Globus pallidus (tissue), 1 donor: ENCODE results near the gene OSTF1.

Source experiments
- DNase-seq: peaks from one replicate; pipeline ENCODE4 v3.0.0-alpha.2; 2015; ENCODE audit warnings: low spot score

Gene OSTF1

DNA sequence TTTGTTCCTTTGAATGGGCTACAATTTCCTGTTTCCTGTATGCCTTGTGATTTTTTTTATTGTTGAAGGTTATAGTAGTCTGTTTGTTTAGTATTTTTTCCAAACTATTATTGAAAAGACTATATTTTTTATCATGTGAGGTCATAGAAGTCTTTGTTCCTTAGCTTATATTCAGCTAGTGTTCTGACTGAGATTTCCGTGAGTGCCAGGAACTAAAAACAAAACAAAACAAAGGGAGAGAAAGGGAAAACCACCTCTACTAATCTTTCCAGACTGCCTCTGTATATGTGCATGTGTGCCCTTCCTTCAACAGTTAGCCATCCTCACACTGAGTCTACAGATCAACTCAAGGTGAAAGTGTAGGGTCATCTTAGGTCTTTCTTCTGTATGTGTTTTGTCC is 79.0 kb downstream of the OSTF1 start:
- DNase-seq = no peak

DNA sequence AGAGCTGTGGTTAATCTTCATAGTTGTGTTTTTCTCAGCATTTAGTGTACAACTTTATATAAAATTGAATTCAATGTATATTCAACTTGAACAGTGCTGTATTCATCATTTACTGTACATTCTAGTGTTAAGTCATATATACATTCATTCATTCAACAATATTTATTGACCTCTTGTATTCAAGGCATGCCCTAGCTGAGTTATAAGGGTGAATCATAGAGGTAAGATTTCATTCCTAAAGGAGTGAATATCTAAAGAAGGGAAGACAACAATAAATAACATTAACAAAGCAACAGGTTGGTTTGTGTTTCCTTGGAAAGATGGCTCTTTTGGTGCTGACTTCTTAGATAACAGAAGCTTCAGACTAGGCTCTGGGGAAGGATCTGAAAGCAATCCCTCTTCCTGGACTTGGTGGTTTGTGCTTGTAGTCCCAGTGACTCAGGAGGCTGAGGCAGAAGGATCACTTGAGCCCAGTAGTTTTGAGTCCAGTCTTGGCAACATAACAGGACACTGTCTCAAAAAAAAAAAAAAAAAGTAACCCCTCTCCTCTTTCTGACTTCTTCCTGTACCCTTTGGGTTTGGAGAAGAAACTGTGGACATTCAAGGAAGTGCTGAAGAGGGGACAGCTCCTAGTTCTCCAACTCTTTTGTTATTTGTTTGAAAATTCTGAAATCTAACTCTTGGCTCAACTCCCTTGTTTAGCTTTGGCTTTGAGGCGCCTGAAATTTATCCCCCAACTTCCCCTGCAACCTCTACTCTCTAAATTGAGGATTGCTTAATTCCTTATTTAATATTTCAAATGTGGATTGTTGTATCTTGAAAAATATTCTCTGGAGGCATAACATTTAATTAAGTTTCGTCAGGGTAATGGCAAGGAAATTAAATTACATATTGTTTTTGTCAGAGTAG is 80.2 kb downstream of the OSTF1 start:
- no peak for DNase-seq

DNA sequence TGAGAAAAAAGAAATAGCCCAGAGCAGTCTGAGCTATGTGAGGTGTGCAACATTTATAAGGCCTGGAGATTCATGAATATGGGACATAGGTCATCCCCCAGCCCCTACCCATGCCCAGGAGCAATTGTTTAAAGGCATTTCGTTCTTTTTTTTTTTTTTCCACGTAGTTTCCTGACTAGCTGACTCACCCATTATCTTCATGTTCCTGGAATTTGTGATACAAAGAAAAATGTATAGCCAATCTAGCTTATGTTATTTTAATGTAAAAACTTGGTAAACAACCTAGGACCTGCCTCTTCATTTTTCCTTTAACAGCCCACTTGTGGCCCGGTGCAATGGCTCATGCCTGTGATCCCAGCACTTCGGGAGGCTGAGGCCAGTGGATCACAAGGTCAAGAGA is 81.3 kb downstream of the OSTF1 start:
- DNase-seq = no peak

DNA sequence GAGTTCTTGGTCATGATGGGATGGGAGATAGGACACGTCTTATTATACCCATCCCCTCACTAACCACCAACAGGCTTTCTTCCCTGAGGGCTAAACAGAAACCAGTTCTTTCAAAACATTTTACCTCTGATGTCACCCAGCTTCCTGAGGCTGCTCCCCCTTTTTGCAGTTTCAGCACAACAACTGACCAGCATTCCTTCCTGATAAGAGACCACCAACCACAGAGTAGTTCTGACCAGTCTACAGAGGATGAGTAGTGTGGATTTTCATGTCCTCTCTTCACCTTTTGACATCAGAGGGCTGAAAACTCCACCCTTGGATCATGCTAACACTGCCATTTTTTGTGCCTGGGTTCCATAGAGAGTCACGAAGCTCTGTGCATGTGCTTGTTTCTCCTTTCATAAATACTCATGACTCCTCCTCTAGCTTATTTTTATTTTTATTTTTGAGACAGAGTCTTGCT is 82.6 kb downstream of the OSTF1 start:
- DNase-seq = no peak

DNA sequence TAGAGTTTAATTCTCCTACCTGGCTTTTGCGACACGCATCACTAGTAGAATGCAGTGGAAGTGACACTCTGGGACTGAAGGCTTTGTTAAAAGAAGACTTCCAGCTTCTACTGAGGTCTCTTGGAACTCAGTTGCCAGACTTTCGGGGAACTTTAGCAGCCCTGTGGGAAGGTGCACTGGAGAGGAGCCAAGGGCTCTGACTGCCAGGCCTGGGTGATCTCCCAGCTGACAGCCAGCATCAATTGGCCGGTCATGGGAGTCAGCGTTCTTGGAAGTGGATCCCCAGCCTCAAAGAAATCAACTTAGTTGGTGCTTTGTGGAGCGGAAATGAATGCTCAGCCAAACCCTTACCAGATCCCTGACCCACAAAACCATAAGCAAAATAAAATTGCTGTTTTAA is 87.1 kb downstream of the OSTF1 start:
- DNase-seq = no peak

DNA sequence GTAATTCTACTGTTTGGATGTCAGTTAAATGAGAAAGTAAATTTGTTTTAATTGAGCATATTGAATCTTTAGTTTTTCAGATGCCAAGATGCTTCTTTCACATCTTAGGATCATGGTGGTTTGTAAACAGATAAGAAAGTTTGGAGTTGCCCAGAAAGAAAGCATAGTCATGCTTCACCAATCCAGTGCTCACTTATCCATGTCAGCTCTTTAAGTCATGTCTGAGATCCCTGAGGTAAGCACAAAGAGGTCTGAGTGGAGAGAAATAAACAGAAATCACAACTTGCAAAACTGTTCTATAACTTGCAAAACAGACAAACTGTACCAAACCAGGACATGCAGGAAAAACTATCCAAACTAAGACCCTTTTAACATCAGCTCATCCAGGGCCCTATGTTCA is 87.7 kb downstream of the OSTF1 start:
- no peak for DNase-seq

DNA sequence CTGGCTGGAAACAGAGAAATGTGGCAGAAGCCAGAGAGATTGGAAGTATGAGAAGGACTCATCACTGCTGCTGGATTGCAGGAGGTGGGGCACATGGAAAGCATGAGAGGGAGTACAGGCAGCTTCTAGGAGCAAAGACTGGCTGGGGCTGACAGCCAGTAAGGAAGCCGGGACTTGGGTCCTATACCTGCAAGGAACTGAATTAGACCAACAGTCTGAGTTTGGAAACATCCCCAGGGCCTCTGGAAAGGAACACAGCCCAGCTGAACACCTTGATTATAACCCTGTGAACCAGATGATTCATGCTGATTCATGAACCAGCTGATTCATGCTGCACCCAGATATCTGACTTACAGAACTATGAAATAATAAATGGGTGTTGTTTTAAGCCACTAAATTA is 93.4 kb downstream of the OSTF1 start:
- DNase-seq = no peak

DNA sequence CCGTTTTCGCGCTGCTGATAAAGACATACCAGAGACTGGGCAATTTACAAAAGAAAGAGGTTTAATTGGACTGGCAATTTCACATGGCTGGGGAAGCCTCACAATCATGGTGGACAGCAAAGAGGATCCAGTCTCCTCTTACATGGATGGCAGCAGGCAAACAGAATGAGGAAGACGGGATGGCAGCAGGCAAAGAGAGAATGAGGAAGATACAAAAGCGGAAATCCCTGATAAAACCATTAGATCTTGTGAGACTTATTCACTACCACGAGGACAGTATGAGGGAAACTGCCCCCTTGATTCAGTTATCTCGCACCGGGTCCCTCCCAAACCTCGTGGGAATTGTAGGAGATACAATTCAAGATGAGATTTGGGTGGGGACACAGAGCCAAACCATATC is 95.0 kb downstream of the OSTF1 start:
- no peak for DNase-seq

DNA sequence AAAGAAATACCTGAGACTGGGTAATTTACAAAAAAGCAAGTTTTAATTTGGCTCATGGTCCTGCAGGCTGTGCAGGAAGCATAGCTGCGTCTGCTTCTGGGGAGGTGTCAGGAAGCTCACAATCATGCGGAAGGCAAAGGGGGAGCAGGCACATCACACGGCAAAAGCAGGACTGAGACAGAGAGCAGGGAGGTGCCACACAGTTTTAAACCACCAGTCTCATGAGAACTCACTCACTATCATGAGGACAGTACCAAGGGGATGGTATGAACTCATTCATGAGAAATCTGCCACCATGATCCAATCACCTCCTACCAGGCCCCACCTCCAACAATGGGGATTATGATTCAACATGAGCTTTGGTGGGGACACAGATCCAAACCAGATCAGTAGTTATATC is 96.2 kb downstream of the OSTF1 start:
- DNase-seq = no peak

DNA sequence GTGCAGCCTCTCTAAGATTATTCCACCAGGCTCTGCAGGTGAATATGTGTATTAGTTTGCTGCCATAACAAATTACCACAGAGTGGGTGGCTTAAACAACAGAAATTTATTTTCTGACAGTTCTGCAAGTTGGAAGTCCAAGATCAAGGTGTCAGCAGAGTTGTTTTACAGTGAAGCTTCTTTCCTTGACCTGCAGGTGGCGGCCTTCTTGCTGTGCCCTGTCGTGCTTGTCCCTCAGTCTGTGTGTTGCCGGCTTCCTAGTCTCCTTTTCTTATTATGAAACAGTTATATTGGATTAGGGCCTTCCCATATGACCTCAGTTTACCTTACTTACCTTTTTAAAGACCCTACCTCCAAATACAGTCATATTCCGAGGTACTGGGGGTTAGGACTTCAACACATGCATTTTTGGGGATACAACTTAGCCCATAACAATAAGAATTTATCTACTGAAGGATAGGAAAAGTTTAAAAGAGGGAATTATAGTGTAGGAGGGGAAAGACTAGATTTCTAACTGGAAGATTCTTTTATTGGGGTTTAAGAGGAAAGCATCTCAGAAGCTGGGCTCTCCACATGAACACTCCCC is 97.4 kb downstream of the OSTF1 start:
- peak; percentile 21 for DNase-seq

DNA sequence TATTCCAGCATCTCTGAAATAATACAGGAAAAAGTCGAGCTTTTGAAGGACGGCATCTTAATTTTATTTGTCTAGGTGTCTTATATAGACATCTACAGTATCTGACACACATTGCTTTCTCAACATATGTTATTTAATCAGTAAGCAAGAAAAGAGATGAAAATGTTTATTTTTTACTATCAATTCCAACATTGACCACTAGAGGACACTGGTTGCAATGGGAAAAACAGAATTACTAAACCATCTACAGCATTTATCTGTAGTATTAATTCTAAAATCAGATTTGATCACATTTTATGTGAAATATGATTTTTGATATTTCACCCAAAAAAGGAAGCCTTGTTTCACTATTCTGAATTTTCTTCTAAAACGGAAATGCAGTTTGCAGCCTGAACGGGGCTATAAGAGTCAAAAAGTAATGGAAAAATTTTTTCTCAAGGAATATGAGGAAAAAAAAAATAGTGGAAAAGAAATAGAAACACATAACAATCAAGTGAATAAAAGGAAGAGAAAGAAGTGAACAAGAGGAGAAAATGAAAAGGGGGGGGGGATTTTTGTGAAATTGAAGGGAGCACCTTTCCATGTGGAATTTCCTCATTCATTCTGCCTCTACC is 98.6 kb downstream of the OSTF1 start:
- DNase-seq = no peak

DNA sequence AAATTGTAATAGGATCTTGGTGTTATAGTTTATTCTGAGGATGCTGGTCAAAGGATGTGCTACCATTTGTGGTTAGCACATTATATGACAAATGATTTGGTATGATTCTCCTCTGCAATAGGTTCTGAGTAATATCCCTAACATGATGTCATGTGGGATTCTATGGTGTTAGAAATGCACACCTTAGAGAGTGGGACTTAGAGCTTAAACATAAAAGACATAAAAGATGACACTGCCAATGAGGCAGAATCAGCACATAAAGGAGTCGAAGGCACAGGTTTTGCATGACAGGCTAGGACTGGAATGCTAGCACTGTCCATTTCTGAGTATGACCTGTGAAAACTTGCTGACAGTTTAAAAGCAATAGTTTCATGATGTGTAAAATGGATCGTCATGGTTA is 100.4 kb downstream of the OSTF1 start:
- no peak for DNase-seq

DNA sequence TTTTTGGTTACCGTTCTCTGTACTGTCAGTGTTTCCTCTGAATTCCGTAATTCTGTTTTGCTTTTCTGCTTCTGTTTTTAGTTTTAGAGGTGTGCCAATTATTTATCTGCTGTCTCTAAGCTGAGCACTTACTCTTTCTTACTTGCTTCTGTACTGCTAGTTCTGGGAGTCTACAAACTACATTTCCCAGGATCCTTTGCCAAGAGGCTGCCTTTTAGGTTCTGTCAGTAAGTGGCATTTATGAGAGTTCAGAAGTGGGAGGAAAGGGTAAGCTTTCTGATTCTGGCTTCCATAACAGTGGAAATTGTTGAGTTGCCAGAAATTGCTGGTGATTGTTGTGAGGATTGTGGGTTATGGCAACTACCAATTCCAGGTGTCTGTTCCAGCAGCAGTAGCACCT is 102.4 kb downstream of the OSTF1 start:
- no peak for DNase-seq
